GM19328 (cell line): ENCODE results near the gene CDH12.
"Not testable (repeated sequence)": the region's sequence is repeated elsewhere in the genome, so short reads cannot be mapped to it uniquely, and the experiment has no call there.

Experiments
- ATAC-seq: cut with Tn5 transposase; IDR thresholded peaks from one replicate; pipeline ENCODE4 v1.9.1; 2021; ENCODE audit warnings: mild to moderate bottlenecking, moderate library complexity; ENCODE audit not compliant: unreplicated experiment

Gene CDH12

DNA sequence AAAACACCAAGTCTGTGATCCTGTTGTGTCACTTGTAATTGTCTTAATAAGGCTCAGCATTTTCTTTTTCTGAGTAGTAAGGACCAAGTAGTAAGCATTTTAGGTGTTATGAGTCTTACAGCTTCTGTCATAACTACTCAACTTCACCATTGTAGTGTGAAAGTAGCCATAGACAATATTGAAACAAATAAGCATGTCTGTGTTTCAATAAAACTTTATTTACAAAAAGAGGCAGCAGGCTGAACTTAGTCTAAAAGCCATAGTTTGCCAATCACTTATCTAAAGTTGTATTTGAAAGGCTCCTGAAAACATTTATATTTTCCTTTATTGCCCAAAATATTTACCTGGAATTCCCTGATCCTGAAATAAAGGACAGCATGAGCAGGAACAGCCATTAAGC is 796.1 kb downstream of the CDH12 start:
- no peak for ATAC-seq

DNA sequence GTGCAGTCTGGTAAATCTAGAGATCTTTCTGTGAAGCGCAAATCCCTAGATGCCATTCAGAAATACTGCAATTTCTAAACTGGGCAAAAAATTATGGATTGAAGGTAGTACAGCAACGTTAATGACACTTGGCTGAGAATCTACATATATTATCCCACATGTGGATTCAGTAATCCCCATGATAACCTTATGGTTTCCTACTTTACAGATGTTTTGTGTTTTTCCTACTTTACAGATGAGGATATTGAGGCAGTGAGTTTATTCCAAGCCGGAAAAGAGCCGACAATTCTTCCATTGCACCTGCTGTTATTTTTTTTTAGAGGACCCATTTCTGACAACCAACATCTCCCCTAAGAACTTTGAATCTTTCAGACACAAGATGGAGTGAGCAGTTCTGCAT is 796.5 kb downstream of the CDH12 start:
- no peak for ATAC-seq

DNA sequence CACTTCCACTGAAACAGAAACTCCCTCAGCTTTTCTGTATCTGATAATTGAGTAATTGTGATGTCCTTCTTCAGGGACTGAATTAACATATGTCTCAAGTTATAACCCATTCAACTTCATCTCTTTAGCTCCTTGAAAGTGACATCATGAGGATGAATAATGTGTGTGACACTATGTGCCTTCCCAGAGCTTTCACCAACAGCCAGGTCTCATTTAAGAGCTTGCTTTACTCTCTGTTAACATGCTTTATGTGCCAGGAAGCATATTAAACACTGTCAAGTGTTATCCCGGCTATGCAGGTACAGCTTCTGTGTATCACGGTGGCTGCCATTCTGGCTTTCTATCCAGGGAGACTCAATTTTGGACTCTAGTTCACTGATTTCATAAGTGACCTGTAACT is 799.9 kb downstream of the CDH12 start:
- ATAC-seq = no peak

DNA sequence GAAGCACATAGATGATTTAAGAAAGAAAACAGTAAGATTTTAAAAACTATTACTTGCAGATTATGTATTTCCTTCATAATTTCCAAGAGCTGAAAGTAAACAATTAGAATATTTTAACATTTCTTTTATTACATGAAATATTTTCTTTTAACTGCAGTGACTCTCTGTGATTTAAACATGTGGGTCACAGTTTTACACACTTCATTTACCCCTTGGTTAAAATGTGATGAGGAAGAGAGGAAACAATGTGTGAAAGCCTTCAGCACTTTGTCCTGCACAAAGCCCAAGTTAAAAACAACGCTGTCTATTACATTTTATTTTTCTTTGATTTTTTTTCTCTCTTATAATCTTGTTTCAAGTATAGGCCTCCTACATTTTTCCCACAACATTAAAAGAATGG is 801.3 kb downstream of the CDH12 start:
- no peak for ATAC-seq

DNA sequence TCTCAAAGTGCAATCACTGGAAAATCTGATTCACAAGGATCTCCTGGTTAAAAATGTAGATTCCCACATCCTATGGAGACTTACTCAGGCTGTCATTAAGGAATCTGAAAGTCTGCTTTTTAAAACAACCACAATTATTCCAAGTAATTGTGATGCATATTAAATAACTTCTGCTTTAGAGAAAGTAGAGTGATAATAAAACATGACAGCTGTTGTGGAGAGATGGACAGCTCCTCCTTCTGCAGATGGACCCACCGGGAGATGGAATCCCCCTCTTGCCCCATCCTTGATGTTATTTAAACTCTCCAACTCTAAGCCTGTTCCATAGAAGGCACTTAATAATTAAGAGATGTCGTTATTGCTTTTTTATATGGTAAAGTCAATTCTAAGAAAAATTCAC is 802.2 kb downstream of the CDH12 start:
- ATAC-seq = no peak

DNA sequence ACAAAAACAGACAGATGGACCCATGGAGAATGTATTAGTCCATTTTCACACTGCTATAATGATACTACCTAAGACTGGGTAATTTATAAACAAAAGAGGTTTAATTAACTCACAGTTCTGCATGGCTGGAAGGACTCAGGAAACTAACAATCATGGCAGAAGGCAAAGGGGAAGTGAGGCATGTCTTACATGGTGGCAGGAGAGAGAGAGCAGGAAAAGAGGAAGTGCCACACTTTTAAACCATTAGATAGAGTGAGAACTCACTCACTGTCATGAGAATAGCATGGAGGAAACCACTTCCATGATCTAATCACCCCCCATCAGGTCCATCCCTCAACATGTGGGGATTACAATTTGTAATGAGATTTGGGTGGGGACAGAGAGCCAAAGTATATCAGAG is 808.9 kb downstream of the CDH12 start:
- ATAC-seq = no peak

- no peak for ATAC-seq
These were observed 817.1 kb downstream of the CDH12 start for GRCh38 chr5:22036061-22036460.

GRCh38 chr5:22033066-22033465 is 820.1 kb downstream of the CDH12 start:
- no peak for ATAC-seq

- no peak for ATAC-seq
These were observed 829.4 kb downstream of the CDH12 start for GRCh38 chr5:22023784-22024183.

DNA sequence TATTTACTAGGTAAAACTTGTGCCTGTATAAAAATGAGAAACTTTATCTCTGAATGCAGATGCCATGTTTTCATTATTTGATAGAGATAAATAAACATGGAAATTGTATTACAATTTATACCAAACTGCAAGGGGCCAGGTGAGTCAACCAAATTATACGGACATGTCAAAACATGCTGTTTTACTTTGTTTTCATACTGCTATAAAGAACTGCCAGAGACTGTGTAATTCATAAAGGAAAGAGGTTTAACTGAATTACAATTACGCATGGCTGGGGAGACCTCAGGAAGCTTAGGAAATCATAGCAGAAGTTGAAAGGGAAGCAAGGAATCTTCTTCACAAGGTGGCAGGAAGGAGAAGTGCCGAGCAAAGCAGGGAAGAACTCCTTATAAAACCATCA is 840.3 kb downstream of the CDH12 start:
- ATAC-seq = not testable (repeated sequence)

DNA sequence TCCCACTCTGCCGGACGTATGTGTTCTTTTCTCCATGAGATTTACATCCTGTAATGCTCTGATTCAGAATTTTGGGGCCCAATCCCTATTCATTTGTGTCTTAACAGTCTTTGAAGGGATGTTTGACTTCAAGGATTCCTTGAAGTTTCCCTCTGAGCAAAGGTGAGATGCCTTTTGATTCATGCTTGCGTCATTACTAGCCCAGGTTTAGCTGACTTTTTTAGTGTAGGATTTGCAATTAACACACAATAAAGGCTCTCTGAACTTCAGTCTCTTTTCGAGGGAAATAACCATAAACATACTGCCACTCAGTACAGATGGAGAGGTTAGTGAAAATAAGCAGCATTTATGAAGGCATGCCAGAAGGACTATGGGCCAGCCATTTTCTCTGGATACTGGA is 842.3 kb downstream of the CDH12 start:
- ATAC-seq = not testable (repeated sequence)

GRCh38 chr5:22001097-22001496 is 852.0 kb downstream of the CDH12 start:
- ATAC-seq = not testable (repeated sequence)

- not testable (repeated sequence) for ATAC-seq
These were observed 867.3 kb downstream of the CDH12 start for GRCh38 chr5:21985799-21986198.

DNA sequence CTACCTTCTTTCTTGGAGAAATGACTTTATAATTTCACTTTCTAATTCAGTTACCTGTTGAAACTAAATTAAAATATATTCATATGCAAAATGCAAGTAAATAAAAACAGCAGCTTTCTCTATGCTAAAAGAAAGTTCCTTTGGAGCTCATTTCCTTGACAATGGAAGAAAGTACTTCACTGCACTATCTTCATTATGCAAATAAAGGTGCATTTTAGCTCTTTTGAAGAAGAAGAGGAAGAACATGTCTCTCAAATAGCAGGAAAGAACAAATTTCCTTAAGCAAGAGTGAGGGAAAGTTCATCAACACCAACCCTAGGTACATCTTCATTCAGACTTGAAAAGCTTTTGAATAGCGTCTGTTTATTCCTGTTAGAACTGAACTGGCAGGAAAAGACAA is 901.6 kb downstream of the CDH12 start:
- ATAC-seq = not testable (repeated sequence)

DNA sequence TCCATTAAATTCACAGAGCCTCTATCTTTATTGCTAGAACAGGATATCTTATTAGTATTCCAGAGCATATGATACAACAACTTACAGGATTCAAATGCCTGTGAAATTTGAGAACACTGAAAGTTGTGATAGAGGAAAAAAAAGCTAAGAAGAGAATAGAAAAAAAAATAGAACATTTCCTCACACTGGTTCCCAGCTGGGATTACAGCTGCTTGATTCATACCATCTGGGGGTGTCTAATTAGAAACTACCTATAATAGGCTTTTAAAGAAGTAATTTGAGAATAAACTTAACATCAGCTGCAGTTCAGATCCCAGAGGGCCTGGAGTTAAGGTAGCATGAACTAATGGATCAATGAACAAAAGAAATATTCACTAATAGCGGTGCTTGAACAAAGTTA is 922.0 kb downstream of the CDH12 start:
- no peak for ATAC-seq

- peak; percentile 95 for ATAC-seq
These were observed 933.6 kb downstream of the CDH12 start for GRCh38 chr5:21919414-21920022.

DNA sequence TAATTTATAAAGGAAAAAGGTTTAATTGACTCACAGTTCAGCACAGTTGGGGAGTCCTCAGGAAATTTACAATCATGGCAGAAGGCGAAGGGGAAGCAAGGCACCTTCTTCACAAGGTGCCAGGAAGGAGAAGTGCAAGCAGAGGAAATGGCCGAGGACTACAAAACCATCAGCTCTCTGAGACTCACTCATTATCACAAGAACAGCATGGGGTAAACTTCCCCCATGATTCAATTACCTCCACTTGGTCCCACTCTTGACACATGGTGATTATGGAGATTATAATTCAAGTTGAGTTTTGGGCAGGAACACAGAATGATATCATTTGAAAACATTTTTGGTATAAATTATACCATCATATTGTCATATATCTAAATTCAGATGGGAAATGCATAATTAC is 934.7 kb downstream of the CDH12 start:
- no peak for ATAC-seq

DNA sequence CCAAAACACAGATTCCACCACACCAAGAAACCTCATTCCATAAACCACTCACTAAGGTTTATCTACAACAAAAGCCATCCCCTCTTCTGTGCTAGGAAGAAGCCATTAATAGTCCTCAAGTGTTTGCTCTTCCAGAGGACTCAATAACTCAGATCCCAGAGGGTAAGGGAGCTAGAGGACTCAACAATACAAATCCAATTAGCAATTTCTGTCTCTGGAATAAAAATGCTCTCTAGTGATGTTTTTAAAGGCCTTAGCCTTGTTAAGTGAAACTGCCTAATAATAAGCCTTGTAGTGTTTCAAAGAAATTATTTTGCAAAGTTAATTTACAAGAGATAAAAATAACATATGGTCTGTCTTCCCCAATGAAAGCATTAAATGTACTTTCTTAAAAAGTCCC is 942.4 kb downstream of the CDH12 start:
- ATAC-seq = no peak

DNA sequence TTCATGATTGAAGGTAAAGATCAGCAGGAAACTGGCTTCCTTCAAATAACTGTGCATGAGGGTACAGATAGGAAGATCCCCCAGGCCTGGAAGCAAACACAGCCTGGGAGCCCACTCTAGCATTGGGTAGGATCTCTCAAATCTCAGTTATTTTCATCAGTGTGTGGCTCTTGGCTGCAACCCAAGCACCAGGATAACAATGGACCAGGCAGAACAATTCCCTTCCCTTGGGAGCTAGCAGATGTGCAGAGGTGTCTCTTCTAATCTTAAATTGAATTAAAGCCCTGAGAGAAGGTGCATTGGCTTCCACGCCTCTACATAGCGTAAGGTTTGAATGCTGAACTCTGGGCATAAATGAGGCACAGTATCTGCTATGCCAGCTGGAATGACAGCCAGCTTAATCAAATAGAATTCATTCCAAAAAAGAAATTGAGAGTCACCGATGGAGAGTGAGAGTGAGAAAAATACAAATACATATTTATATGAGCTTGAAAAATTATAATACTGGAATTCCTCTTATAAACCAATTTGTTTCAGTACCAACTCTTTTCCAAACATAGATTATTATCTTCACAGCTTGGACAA is 957.3 kb downstream of the CDH12 start:
- ATAC-seq = no peak

DNA sequence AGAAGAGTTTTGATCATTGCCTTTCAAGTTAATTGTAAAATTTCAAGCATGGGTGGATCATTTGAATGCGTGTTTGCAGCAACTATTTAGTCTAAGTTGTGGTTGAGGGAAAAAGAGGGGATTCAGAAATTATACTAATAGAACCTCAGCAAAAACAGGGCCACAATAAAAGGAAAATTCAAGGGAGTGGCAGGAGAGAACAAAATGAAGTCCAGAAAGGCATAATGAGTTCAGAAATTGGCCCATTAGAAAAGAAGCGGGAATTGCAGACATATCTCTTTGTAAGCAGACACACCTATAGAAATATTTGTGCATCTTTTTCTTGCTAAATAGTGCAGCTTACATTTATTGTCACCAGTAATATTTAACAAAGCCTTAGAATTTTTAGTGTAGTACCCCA is 960.0 kb downstream of the CDH12 start:
- ATAC-seq = no peak

GRCh38 chr5:21889581-21889980 is 963.6 kb downstream of the CDH12 start:
- no peak for ATAC-seq

GRCh38 chr5:21882074-21882745 is 970.9 kb downstream of the CDH12 start:
- ATAC-seq = no peak

GRCh38 chr5:21880164-21880563 is 973.0 kb downstream of the CDH12 start:
- no peak for ATAC-seq
